Lower leg skin (tissue), 3 donors: ENCODE results near the gene CEP290.

Experiments
- CTCF ChIP-seq, 3 donors: fragments of 450-650 bp; IDR thresholded peaks; one replicate each; pipeline ENCODE4 v1.5.1; 2016; ENCODE audit warnings: antibody characterized with exemption in 3 of 3, mild to moderate bottlenecking in 3 of 3, moderate library complexity in 2 of 3
- POLR2A ChIP-seq, 2 donors: fragments of 450-650 bp; IDR thresholded peaks; one replicate each; pipeline ENCODE4 v1.6.1; 2016 to 2017; ENCODE audit warnings: antibody characterized with exemption in 2 of 2, mild to moderate bottlenecking in 1 of 2, moderate library complexity in 1 of 2

GRCh38 chr12:88052686-88053085, 89.2 kb downstream of the CEP290 start:
- no peak for TF ChIP-seq CTCF (IDR thresholded peaks at IDR 0.05)
- TF ChIP-seq POLR2A (IDR thresholded peaks at IDR 0.05), result no peak
